Stomach (tissue), 9 donors: ENCODE data around the gene KLHDC7B. TPM values are rescaled to one million over a fixed set of nuclear protein-coding genes. Genes with fewer than 3 reads are reported as not detected.

ENCODE experiments used
- DNase-seq, 2 donors: peaks; one replicate each; pipeline versions ENCODE4 v3.0.0 to v3.0.0-alpha.2; 2013 to 2019
- H3K27ac ChIP-seq, 5 donors: fragments of 200-600 bp in 4 of 5; sonication (generic) in 4 of 5; one replicate each; pipeline ENCODE4 v1.5.1; 2013 to 2019; ENCODE audit warnings: mild to moderate bottlenecking in 1 of 5, moderate library complexity in 1 of 5
- H3K27me3 ChIP-seq, 3 donors: fragments of 200-600 bp; sonication (generic); one replicate each; pipeline ENCODE4 v1.5.1; 2017 to 2019; ENCODE audit warnings: mixed run types in 1 of 3
- H3K36me3 ChIP-seq, 4 donors: fragments of 200-600 bp; sonication (generic); 1 replicate in 3 of 4; 2 replicates in 1 of 4; pipeline ENCODE4 v1.5.1; 2016 to 2019
- H3K4me1 ChIP-seq, 4 donors: fragments of 200-600 bp; sonication (generic); one replicate each; pipeline ENCODE4 v1.5.1; 2016 to 2019
- H3K4me3 ChIP-seq, 4 donors: fragments of 200-600 bp; sonication (generic) in 3 of 4; one replicate each; pipeline ENCODE4 v1.5.1; 2016 to 2019; ENCODE audit warnings: mild to moderate bottlenecking in 1 of 4
- H3K9me3 ChIP-seq, 4 donors: fragments of 200-600 bp; sonication (generic); one replicate each; pipeline ENCODE4 v1.5.1; 2016 to 2019
- EP300 ChIP-seq: sonication (generic); formaldehyde crosslinking; IDR thresholded peaks from one replicate; pipeline ENCODE4 v1.6.1; 2017; ENCODE audit warnings: antibody characterized with exemption
- POLR2A ChIP-seq, 4 donors: fragments of 450-650 bp; IDR thresholded peaks; one replicate each; pipeline ENCODE4 v1.6.1; 2016; ENCODE audit warnings: antibody characterized with exemption in 4 of 4, control low read depth in 2 of 4, mild to moderate bottlenecking in 1 of 4, moderate library complexity in 1 of 4
- POLR2AphosphoS5 ChIP-seq, 3 donors: sonication (generic); formaldehyde crosslinking; IDR thresholded peaks; one replicate each; pipeline ENCODE4 v1.6.1; 2016; ENCODE audit warnings: antibody characterized with exemption in 3 of 3
- WGBS, 5 donors: extraction: QIAGEN DNeasy Blood & Tissue Kit in 3 of 5; methylation state at CpG; one replicate each; pipeline versions ENCODE4 v1.1.5 to v1.1.7; 2013 to 2018; 5-methylcytosine and 5-hydroxymethylcytosine counted together
- intact Hi-C: fragments of 100-400 bp; cut with DNase I; formaldehyde crosslinking; loops from one replicate; pipeline ENCODE4 v1.15.1; 2023; ENCODE audit warnings: low total_unique reads
- polyA plus RNA-seq, 3 donors: library from polyadenylated mRNA; stranded (reverse); fragments of 200-250 nt; gene quantifications; one replicate each; pipeline ENCODE4 v1.2.3, GENCODE V29; 2013
- total RNA-seq, 5 donors: library from RNA; depleted of rRNA; stranded (reverse); fragments of >200 nt; gene quantifications; one replicate each; pipeline versions ENCODE4 v1.1.0 to v1.2.3, GENCODE V29; 2014 to 2016
- TF ChIP-seq, protein P1 (sequence below), 7 experiments: fragments of 450-650 bp in 4 of 7; fragments of 200-600 bp in 3 of 7; sonication (generic) in 3 of 7; IDR thresholded peaks; one replicate each; pipeline ENCODE4 v1.5.1; 2016 to 2019; ENCODE audit warnings: antibody characterized with exemption in 7 of 7, control low read depth in 2 of 7, mild to moderate bottlenecking in 1 of 7
- donor health status: healthy with polysubstance abuse.
- donor health status: Bipolar disorder and iron deficiency.
- donor health status: healthy.

Gene KLHDC7B
- total and polyA plus RNA-seq, 8 donors, result 0.25 to 0.46 TPM; not detected in 6

DNA sequence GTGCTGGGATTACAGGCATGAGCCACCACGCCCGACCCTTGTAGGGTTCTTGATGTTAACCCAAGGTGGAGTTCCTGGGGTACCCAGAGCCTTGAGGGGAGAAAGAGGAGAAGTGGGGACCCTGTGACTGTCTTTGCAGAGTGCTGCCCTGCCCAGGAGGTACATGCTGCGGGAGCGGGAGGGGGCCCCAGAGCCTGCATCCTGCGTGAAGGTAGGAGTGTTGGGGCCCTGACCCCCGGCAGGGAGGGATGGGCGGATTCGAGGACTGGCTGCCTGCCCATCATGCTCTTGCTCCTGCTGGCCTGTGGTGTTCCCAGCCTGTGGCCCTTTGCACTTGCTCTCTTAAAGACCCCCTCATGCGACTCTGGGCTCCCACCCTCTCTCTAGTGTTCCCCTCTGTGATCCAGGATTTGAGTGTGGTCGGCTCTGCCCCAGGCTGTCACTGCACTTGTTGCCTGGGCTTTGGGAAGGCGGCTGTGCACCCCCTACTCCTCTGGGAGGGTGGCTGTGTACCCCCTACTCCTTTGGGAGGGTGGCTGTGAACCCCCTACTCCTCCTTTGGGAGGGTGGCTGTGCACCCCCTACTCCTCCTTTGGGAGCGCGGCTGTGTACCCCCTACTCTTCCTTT lies 24.8 kb upstream of the KLHDC7B start:
- H3K36me3 ChIP-seq, result peaks cover 52 to 84% (median 81%) of the 10 kb centered on the region in 4 donors
- WGBS, 5 donors, result 90 to 94% (median 92%) methylated on average over 11 to 13 of the region's 13 CpGs
- no peak for DNase-seq

DNA sequence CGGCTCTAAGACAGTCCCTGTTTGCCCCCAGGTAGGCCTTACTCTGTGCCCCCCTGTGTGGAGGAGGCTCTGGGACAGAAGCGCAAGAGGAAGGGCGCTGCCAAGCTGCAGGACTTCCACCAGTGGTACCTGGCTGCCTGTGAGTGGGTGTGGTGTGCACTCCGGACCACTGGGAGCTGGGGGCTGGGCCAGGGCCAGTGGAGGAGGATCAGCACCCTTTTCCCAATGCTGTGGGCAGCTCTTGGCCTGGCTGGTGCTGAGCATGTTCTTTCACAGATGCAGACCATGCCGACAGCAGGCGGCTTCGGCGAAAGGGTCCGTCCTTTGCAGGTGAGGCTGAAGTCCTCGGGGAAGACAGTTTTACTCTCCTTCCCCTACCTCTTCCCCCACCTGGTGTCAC lies 24.0 kb upstream of the KLHDC7B start:
- intact Hi-C loops, result no loop called here
- TF ChIP-seq POLR2AphosphoS5 (IDR thresholded peaks at IDR 0.05), result no peak
- no peak for TF ChIP-seq EP300
- TF ChIP-seq, protein P1, sequence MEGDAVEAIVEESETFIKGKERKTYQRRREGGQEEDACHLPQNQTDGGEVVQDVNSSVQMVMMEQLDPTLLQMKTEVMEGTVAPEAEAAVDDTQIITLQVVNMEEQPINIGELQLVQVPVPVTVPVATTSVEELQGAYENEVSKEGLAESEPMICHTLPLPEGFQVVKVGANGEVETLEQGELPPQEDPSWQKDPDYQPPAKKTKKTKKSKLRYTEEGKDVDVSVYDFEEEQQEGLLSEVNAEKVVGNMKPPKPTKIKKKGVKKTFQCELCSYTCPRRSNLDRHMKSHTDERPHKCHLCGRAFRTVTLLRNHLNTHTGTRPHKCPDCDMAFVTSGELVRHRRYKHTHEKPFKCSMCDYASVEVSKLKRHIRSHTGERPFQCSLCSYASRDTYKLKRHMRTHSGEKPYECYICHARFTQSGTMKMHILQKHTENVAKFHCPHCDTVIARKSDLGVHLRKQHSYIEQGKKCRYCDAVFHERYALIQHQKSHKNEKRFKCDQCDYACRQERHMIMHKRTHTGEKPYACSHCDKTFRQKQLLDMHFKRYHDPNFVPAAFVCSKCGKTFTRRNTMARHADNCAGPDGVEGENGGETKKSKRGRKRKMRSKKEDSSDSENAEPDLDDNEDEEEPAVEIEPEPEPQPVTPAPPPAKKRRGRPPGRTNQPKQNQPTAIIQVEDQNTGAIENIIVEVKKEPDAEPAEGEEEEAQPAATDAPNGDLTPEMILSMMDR (IDR thresholded peaks at IDR 0.05), result no peak
- no peak for TF ChIP-seq POLR2A (IDR thresholded peaks at IDR 0.05)
- H3K27me3 ChIP-seq, result no peaks in the 10 kb centered on the region
- no peak overlapping the region for H3K27ac ChIP-seq
- no peak overlapping the region for H3K4me3 ChIP-seq
- H3K36me3 ChIP-seq, result peaks cover 52 to 76% (median 75%) of the 10 kb centered on the region in 4 donors
- H3K9me3 ChIP-seq, result no peaks in the 10 kb centered on the region
- no peak for DNase-seq
- WGBS, 5 donors, result 90 to 93% (median 92%) methylated on average over 8 to 10 of the region's 10 CpGs
- peaks cover 21 to 35% (median 31%) of the 10 kb centered on the region in 4 donors for H3K4me1 ChIP-seq

More for the DNA sequence above, 24.8 kb upstream of the KLHDC7B start:
- H3K27me3 ChIP-seq, result no peaks in the 10 kb centered on the region
- TF ChIP-seq, protein P1 (IDR thresholded peaks at IDR 0.05), result no peak
- no peak for TF ChIP-seq POLR2AphosphoS5 (IDR thresholded peaks at IDR 0.05)
- TF ChIP-seq POLR2A (IDR thresholded peaks at IDR 0.05), result no peak
- H3K27ac ChIP-seq, result no peak overlapping the region
- no peak overlapping the region for H3K4me3 ChIP-seq
- H3K4me1 ChIP-seq, result peaks cover 15 to 28% (median 24%) of the 10 kb centered on the region in 4 donors
- H3K9me3 ChIP-seq, result no peaks in the 10 kb centered on the region
- intact Hi-C loops, result no loop called here

DNA sequence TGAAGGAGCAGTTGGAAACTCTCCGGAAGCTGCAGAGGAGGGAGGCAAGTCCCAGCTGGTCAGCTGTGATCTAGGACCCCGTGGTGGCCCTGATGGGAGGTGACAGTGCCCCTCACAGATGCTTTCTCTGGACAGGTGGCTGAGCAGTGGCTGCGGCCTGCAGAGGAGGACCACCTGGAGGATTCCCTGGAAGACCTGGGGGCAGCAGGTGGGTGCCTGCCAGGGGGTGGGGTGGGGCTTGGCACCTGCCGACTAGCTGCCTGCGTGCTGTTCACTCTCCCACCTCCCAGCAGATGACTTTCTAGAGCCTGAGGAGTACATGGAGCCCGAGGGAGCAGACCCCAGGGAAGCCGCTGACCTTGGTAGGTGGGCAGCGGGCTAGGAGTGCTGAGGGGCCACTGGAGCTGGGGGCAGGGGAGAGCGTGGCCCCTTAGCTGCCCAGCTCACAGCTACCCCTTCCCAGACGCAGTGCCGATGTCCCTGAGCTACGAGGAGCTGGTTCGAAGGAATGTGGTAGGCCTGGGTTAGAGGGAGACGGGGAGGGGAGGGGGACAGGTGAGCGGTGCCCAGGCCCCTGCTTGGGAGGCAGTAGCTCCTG lies 23.4 kb upstream of the KLHDC7B start:
- no peak overlapping the region for H3K27ac ChIP-seq
- H3K27me3 ChIP-seq, result no peaks in the 10 kb centered on the region
- intact Hi-C loops, result no loop called here
- no peak for DNase-seq
- peaks cover 27 to 41% (median 37%) of the 10 kb centered on the region in 4 donors for H3K4me1 ChIP-seq
- H3K9me3 ChIP-seq, result no peaks in the 10 kb centered on the region
- no peak overlapping the region for H3K4me3 ChIP-seq
- TF ChIP-seq, protein P1 (IDR thresholded peaks at IDR 0.05), result no peak
- no peak for TF ChIP-seq EP300
- no peak for TF ChIP-seq POLR2AphosphoS5 (IDR thresholded peaks at IDR 0.05)
- no peak for TF ChIP-seq POLR2A (IDR thresholded peaks at IDR 0.05)
- H3K36me3 ChIP-seq, result peaks cover 51 to 70% (median 69%) of the 10 kb centered on the region in 4 donors
- WGBS, 5 donors, result 88 to 93% (median 91%) methylated on average over 7 to 15 of the region's 15 CpGs

DNA sequence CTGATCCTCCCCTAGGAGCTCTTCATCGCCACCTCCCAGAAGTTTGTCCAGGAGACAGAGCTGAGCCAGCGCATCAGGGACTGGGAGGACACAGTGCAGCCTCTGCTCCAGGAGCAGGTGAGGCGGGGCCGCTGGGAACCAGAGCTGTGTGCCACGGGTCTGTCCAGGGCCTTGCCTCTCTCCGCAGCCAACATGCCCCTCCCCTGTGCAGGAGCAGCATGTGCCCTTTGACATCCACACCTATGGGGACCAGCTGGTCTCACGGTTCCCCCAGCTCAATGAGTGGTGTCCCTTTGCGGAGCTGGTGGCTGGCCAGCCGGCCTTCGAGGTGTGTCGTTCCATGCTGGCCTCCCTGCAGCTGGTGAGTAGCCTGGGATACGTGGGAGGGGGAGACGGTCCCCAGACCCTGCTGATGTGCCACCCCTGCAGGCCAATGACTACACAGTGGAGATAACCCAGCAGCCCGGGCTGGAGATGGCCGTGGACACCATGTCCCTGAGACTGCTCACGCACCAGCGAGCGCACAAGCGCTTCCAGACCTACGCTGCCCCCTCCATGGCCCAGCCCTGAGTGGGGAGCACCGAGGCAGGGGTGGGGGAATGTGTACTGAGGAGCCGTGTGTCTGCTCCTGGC lies 22.8 kb upstream of the KLHDC7B start:
- intact Hi-C loops, result no loop called here
- H3K36me3 ChIP-seq, result peaks cover 45 to 64% (median 62%) of the 10 kb centered on the region in 4 donors
- peaks cover 29 to 44% (median 41%) of the 10 kb centered on the region in 4 donors for H3K4me1 ChIP-seq
- no peaks in the 10 kb centered on the region for H3K27me3 ChIP-seq
- 83 to 87% (median 85%) methylated on average over 12 to 22 of the region's 22 CpGs for WGBS, 5 donors
- no peaks in the 10 kb centered on the region for H3K9me3 ChIP-seq
- DNase-seq, result no peak
- TF ChIP-seq POLR2AphosphoS5 (IDR thresholded peaks at IDR 0.05) (no peak), POLR2A (IDR thresholded peaks at IDR 0.05) (no peak), EP300 (no peak)
- TF ChIP-seq, protein P1 (IDR thresholded peaks at IDR 0.05), result no peak
- H3K4me3 ChIP-seq, result no peak overlapping the region
- H3K27ac ChIP-seq, result no peak overlapping the region
